Mesendoderm (in vitro differentiated cells): Measurements from ENCODE around the gene CASS4.

ENCODE experiments used
- DNase-seq: peaks from one replicate; pipeline ENCODE4 v3.0.0; 2013
- H2AK5ac ChIP-seq: 2 replicates; pipeline ENCODE4 v1.6.1; 2013; ENCODE audit warnings: low read length, inconsistent platforms
- H2BK120ac ChIP-seq: 2 replicates; pipeline ENCODE4 v1.6.1; 2013; ENCODE audit warnings: low read depth, mild to moderate bottlenecking, low read length, moderate library complexity, mixed read lengths
- H2BK15ac ChIP-seq: replicated peaks from 2 replicates; pipeline ENCODE4 v1.6.1; 2013; ENCODE audit warnings: low read depth, mild to moderate bottlenecking, moderate library complexity
- H2BK5ac ChIP-seq: 2 replicates; pipeline ENCODE4 v1.6.1; 2013; ENCODE audit warnings: low read length, inconsistent platforms
- H3K18ac ChIP-seq: 2 replicates; pipeline ENCODE4 v1.6.1; 2013; ENCODE audit warnings: mild to moderate bottlenecking, low read length, mixed read lengths
- H3K23ac ChIP-seq: one replicate; pipeline ENCODE4 v1.6.1; 2013; ENCODE audit warnings: low read length
- H3K27ac ChIP-seq: 2 replicates; pipeline ENCODE4 v1.5.1; 2013; ENCODE audit warnings: low read depth, mild to moderate bottlenecking, inconsistent platforms, low read length, moderate library complexity
- H3K27me3 ChIP-seq: 2 replicates; pipeline ENCODE4 v1.6.1; 2013; ENCODE audit warnings: low read length, control low read depth, mild to moderate bottlenecking, inconsistent platforms; ENCODE audit not compliant: insufficient read depth, poor library complexity
- H3K36me3 ChIP-seq: 2 replicates; pipeline ENCODE4 v1.6.1; 2013; ENCODE audit warnings: low read length, inconsistent platforms; ENCODE audit not compliant: control insufficient read depth, insufficient read depth
- H3K4ac ChIP-seq: one replicate; pipeline ENCODE4 v1.6.1; 2013; ENCODE audit warnings: low read depth, mild to moderate bottlenecking, low read length, moderate library complexity
- H3K4me1 ChIP-seq: 2 replicates; pipeline ENCODE4 v1.6.1; 2013; ENCODE audit warnings: low read depth, low read length, inconsistent platforms; ENCODE audit not compliant: control insufficient read depth
- H3K4me2 ChIP-seq: 2 replicates; pipeline ENCODE4 v1.6.1; 2013; ENCODE audit warnings: low read length
- H3K4me3 ChIP-seq: 2 replicates; pipeline ENCODE4 v1.5.1; 2013; ENCODE audit warnings: mild to moderate bottlenecking, low read length
- H3K56ac ChIP-seq: one replicate; pipeline ENCODE4 v1.6.1; 2013; ENCODE audit warnings: low read length
- H3K79me1 ChIP-seq: 2 replicates; pipeline ENCODE4 v1.6.1; 2013; ENCODE audit warnings: low read length, inconsistent platforms
- H3K79me2 ChIP-seq: 2 replicates; pipeline ENCODE4 v1.6.1; 2013; ENCODE audit warnings: mild to moderate bottlenecking, low read length; ENCODE audit not compliant: control insufficient read depth, insufficient read depth
- H3K9ac ChIP-seq: 2 replicates; pipeline ENCODE4 v1.6.1; 2013; ENCODE audit warnings: low read length, inconsistent platforms
- H4K5ac ChIP-seq: one replicate; pipeline ENCODE4 v1.6.1; 2013; ENCODE audit warnings: low read length
- H4K8ac ChIP-seq: one replicate; pipeline ENCODE4 v1.6.1; 2013; ENCODE audit warnings: low read depth, mild to moderate bottlenecking, control low read depth, low read length, moderate library complexity
- WGBS: extraction: QIAGEN DNeasy Blood & Tissue Kit; methylation state at CpG from one replicate; pipeline ENCODE4 v1.1.7; 2013; ENCODE audit warnings: low lambda C conversion rate, missing lambda C conversion rate; ENCODE audit not compliant: insufficient coverage; ENCODE audit errors: extremely low coverage; 5-methylcytosine and 5-hydroxymethylcytosine counted together

CASS4 gene

DNA sequence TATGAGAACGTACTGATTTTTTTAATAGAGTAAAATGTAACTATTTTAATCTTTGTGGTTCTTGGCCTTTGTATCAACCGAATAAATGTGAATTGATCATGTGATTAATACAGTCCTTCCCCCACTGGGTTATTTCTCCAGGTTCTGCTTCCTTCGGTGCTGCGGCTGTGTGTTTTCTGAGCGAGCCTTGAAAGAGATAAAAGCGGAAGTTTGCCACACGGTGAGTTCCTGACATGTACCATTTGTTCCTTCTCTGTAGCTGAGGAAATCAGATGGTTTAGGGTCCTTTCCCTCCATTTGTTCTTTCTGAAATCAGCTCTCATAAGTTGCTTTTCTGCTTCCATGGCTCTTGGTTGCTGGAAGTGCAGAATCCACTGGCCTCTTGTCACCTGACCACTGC is 71.9 kb downstream of the CASS4 start:
- no peak for DNase-seq
- peaks cover 7% of the 10 kb centered on the region for H3K36me3 ChIP-seq
- no peak overlapping the region for H3K18ac ChIP-seq
- no peak overlapping the region for H3K23ac ChIP-seq
- no peak overlapping the region for H2BK120ac ChIP-seq
- no peak overlapping the region for H3K9ac ChIP-seq
- no peak overlapping the region for H3K56ac ChIP-seq
- H3K4me3 ChIP-seq: no peak overlapping the region
- H3K27me3 ChIP-seq: no peaks in the 10 kb centered on the region
- no peak overlapping the region for H3K4me2 ChIP-seq
- no peak overlapping the region for H2BK15ac ChIP-seq
- no peaks in the 10 kb centered on the region for H3K79me2 ChIP-seq
- H3K4me1 ChIP-seq: no peaks in the 10 kb centered on the region
- no peak overlapping the region for H4K5ac ChIP-seq
- H2BK5ac ChIP-seq: no peak overlapping the region
- H2AK5ac ChIP-seq: no peak overlapping the region
- peaks cover 1% of the 10 kb centered on the region for H3K79me1 ChIP-seq
- no peak overlapping the region for H3K27ac ChIP-seq
- H3K4ac ChIP-seq: no peak overlapping the region
- no CpG with 5 or more reads among the region's 7 CpGs for WGBS
- H4K8ac ChIP-seq: no peak overlapping the region

- Histone ChIP-seq H3K23ac (no peak overlapping the region), H2BK120ac (no peak overlapping the region), H4K5ac (no peak overlapping the region), H3K18ac (no peak overlapping the region), H3K9ac (no peak overlapping the region), H3K27me3 (no peaks in the 10 kb centered on the region), H3K4me2 (no peak overlapping the region), H3K79me1 (peaks cover 1% of the 10 kb centered on the region), H3K4me3 (no peak overlapping the region), H3K27ac (no peak overlapping the region), H3K4ac (no peak overlapping the region), H3K36me3 (peaks cover 7% of the 10 kb centered on the region), H2BK15ac (no peak overlapping the region), H2AK5ac (no peak overlapping the region), H3K79me2 (no peaks in the 10 kb centered on the region), H3K56ac (no peak overlapping the region), H3K4me1 (no peaks in the 10 kb centered on the region), H4K8ac (no peak overlapping the region), H2BK5ac (no peak overlapping the region)
- no peak for DNase-seq
- WGBS: no CpG with 5 or more reads among the region's 11 CpGs
Measured at GRCh38 chr20:56487216-56487615, 75.2 kb downstream of the CASS4 start.

DNA sequence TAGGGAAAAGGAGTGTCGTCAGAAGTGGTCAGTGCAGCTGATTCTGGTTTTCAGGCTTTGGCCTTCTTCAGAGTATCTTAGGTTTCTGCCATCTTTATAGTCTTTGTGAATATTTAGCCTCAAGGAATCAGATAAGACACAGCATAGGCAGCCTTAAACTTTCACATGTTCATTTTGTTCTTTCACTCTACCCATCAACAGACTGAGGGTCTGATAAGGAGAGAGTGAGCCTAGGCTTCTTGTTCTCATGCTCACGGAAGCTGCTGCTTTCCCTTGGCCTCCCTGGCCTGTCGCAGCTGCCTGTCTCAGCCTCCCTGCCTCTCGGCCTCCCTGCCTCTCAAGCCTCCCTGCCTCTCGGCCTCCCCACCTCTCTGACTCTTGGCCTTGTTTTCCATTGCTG is 76.5 kb downstream of the CASS4 start:
- H3K4me2 ChIP-seq: no peak overlapping the region
- no peaks in the 10 kb centered on the region for H3K27me3 ChIP-seq
- H2BK15ac ChIP-seq: no peak overlapping the region
- no peak overlapping the region for H2BK120ac ChIP-seq
- DNase-seq: no peak
- no peak overlapping the region for H2BK5ac ChIP-seq
- H2AK5ac ChIP-seq: no peak overlapping the region
- WGBS: no CpG with 5 or more reads among the region's 5 CpGs
- H3K4ac ChIP-seq: no peak overlapping the region
- H4K5ac ChIP-seq: no peak overlapping the region
- H3K4me1 ChIP-seq: no peaks in the 10 kb centered on the region
- no peak overlapping the region for H4K8ac ChIP-seq
- no peak overlapping the region for H3K23ac ChIP-seq
- no peak overlapping the region for H3K9ac ChIP-seq
- no peak overlapping the region for H3K4me3 ChIP-seq
- H3K79me2 ChIP-seq: no peaks in the 10 kb centered on the region
- peaks cover 6% of the 10 kb centered on the region for H3K36me3 ChIP-seq
- no peak overlapping the region for H3K56ac ChIP-seq
- no peak overlapping the region for H3K27ac ChIP-seq
- no peak overlapping the region for H3K18ac ChIP-seq
- peaks cover 1% of the 10 kb centered on the region for H3K79me1 ChIP-seq

- no CpG with 5 or more reads among the region's 1 CpG for WGBS
Measured at GRCh38 chr20:56501116-56501515, 89.1 kb downstream of the CASS4 start.

GRCh38 chr20:56503916-56504315 is 91.9 kb downstream of the CASS4 start:
- Histone ChIP-seq H2BK15ac (no peak overlapping the region), H3K79me2 (no peaks in the 10 kb centered on the region), H3K18ac (no peak overlapping the region), H2BK5ac (no peak overlapping the region), H3K4ac (no peak overlapping the region), H3K23ac (no peak overlapping the region), H3K4me2 (no peak overlapping the region), H2BK120ac (no peak overlapping the region), H2AK5ac (no peak overlapping the region), H3K9ac (no peak overlapping the region), H3K79me1 (no peaks in the 10 kb centered on the region), H3K4me1 (no peaks in the 10 kb centered on the region), H3K36me3 (no peaks in the 10 kb centered on the region), H4K8ac (no peak overlapping the region), H4K5ac (no peak overlapping the region), H3K4me3 (no peak overlapping the region), H3K27me3 (no peaks in the 10 kb centered on the region), H3K27ac (no peak overlapping the region), H3K56ac (no peak overlapping the region)
- DNase-seq: peak; percentile 4
- no CpG with 5 or more reads among the region's 8 CpGs for WGBS

More at GRCh38 chr20:56501116-56501515, 89.1 kb downstream of the CASS4 start:
- Histone ChIP-seq H3K27ac (no peak overlapping the region), H3K56ac (no peak overlapping the region), H3K4ac (no peak overlapping the region), H2BK15ac (no peak overlapping the region), H3K36me3 (no peaks in the 10 kb centered on the region), H3K18ac (no peak overlapping the region), H3K4me2 (no peak overlapping the region), H3K79me2 (no peaks in the 10 kb centered on the region), H3K4me3 (no peak overlapping the region), H4K5ac (no peak overlapping the region), H3K79me1 (no peaks in the 10 kb centered on the region), H2BK120ac (no peak overlapping the region), H2BK5ac (no peak overlapping the region), H3K4me1 (no peaks in the 10 kb centered on the region), H2AK5ac (no peak overlapping the region), H3K27me3 (no peaks in the 10 kb centered on the region), H3K23ac (no peak overlapping the region), H4K8ac (no peak overlapping the region), H3K9ac (no peak overlapping the region)
- DNase-seq: no peak

DNA sequence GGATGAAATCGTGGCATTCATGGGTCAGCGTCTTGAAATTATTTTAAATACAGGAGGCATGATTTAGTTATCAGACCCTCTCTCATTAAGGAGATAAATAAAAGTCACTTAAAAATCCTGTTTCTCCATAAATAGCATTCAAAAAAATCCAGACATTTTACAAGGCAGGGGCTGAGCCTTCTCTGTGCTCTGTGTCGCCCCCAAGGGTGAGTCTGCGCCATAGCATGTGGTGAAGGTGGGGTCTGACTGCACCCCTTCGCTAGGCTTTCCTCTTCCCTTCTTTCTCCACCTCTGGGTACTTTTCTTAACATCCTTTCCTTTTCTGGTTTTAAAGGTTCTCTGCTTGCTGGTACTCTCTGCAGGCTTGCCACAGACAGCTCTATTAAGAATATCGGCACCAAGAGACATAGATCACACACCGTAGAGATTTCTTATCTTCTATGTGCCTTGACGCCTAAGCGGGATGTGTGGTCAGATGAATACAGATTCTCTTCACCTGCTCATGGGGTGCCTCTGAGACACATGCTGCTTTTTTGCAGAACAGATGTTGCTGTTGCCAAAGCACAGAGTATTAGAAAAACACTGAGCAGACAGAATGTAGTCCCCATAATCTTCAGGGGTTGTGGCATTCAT is 92.4 kb downstream of the CASS4 start:
- Histone ChIP-seq H3K4me2 (no peak overlapping the region), H3K9ac (no peak overlapping the region), H3K79me2 (no peaks in the 10 kb centered on the region), H4K8ac (no peak overlapping the region), H2BK5ac (no peak overlapping the region), H4K5ac (no peak overlapping the region), H2BK15ac (no peak overlapping the region), H2AK5ac (no peak overlapping the region), H3K23ac (no peak overlapping the region), H3K56ac (no peak overlapping the region), H3K36me3 (no peaks in the 10 kb centered on the region), H3K4me3 (no peak overlapping the region), H2BK120ac (no peak overlapping the region), H3K27me3 (no peaks in the 10 kb centered on the region), H3K79me1 (no peaks in the 10 kb centered on the region), H3K4ac (no peak overlapping the region), H3K27ac (no peak overlapping the region), H3K18ac (no peak overlapping the region), H3K4me1 (no peaks in the 10 kb centered on the region)
- DNase-seq: peak; percentile 16
- WGBS: no CpG with 5 or more reads among the region's 9 CpGs
